ENCODE measurements around the gene SLC16A9.

Gene SLC16A9

DNA sequence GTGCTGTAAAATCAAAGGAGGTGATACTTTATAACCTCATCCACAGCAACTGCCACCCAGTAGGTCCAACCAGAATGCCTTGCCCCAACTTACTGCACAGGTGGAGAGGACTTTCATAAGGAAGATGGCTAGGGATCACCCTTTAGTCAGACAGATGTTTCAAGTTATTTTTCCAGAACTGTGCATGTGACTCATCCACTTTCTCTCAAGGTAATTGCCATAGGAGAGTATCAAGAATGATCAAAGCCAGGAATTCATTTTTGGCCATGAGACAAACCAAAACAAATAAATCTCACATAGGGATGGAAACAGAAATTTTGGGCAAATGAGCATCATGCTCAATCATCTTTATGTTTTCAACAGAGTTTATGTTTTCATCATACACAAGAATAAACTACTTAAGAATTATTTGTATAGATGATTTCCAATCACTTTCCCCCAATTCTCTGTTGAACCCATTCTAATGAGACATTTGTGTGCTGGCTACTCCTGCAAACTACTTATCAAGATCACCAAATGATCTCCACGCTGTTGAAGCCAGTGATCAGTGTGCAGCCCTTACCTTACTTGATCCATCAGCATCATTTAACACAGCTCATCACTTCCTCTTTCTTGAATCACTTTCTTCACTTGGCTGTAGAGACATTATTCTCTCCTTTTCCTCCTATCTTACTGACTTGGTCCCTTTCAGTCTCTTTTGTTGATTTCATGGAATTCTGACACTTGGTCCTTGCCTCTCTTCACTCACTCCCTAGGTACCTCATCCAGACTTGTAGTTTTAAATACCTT, 74.0 kb downstream of the SLC16A9 start:
- no peak overlapping the region for H3K27ac ChIP-seq (ENCODE audit: low read depth, low read length)
- no peak overlapping the region for H3K4me3 ChIP-seq (ENCODE audit: insufficient read depth, low read length, poor library complexity, severe bottlenecking)
- no peaks in the 10 kb centered on the region for H3K27me3 ChIP-seq (ENCODE audit: low read length)
- H4K20me1 ChIP-seq (ENCODE audit: low read depth, low read length) = no peaks in the 10 kb centered on the region
- TF ChIP-seq EZH2phosphoT487 (conservative IDR thresholded peaks at IDR 0.05; ENCODE audit: low read length) = no peak
- TF ChIP-seq CTCF (IDR thresholded peaks at IDR 0.05; ENCODE audit: insufficient read depth, low read length, poor library complexity, severe bottlenecking) = no peak
- H3K36me3 ChIP-seq (ENCODE audit: low read length) = no peaks in the 10 kb centered on the region
- no peaks in the 10 kb centered on the region for H3K9me3 ChIP-seq (ENCODE audit: insufficient read depth, low read length)
- H2AFZ ChIP-seq (ENCODE audit: low read depth, low read length, severe bottlenecking) = no peak overlapping the region
- H3K79me2 ChIP-seq (ENCODE audit: insufficient read depth, low read length) = no peaks in the 10 kb centered on the region
- H3K4me2 ChIP-seq (ENCODE audit: low read depth, low read length, poor library complexity, severe bottlenecking) = no peak overlapping the region
- H3F3A ChIP-seq (ENCODE audit: insufficient read depth) = no peaks in the 10 kb centered on the region
- H3K9ac ChIP-seq (ENCODE audit: low read length) = no peak overlapping the region
- no peaks in the 10 kb centered on the region for H3K9me2 ChIP-seq (replicated peaks; ENCODE audit: insufficient read depth, low read length)

DNA sequence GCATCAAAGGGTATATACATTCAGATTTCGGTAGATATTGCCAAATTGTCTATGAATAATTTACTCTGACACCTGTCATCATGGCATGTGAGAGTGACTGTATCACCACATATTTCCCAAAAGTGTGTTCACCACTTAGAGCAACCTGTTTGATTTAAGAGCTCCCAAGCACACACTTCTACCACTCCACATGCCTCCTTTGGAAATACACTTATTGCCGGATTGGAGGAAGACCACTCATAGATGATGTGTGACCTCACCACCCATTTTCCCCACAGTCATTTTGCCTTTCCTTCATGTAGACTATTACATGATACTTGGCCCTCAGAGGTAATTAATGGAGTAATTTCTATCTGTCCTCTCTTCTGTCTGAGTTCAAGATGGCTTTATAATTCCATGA, 75.5 kb downstream of the SLC16A9 start:
- TF ChIP-seq CTCF (IDR thresholded peaks at IDR 0.05; ENCODE audit: insufficient read depth, low read length, poor library complexity, severe bottlenecking) (no peak), EZH2phosphoT487 (conservative IDR thresholded peaks at IDR 0.05; ENCODE audit: low read length) (no peak)
- H3K27me3 ChIP-seq (ENCODE audit: low read length) = no peaks in the 10 kb centered on the region

GRCh38 chr10:59633063-59633462, 76.6 kb downstream of the SLC16A9 start:
- Histone ChIP-seq H3K9me2 (replicated peaks; ENCODE audit: insufficient read depth, low read length) (no peaks in the 10 kb centered on the region), H3K4me3 (ENCODE audit: insufficient read depth, low read length, poor library complexity, severe bottlenecking) (no peak overlapping the region), H3K79me2 (ENCODE audit: insufficient read depth, low read length) (no peaks in the 10 kb centered on the region), H3K9me3 (ENCODE audit: insufficient read depth, low read length) (no peaks in the 10 kb centered on the region), H3K4me2 (ENCODE audit: low read depth, low read length, poor library complexity, severe bottlenecking) (no peak overlapping the region), H3K9ac (ENCODE audit: low read length) (no peak overlapping the region), H3K27me3 (ENCODE audit: low read length) (no peaks in the 10 kb centered on the region), H3K27ac (ENCODE audit: low read depth, low read length) (no peak overlapping the region), H4K20me1 (ENCODE audit: low read depth, low read length) (no peaks in the 10 kb centered on the region), H3K36me3 (ENCODE audit: low read length) (no peaks in the 10 kb centered on the region), H3F3A (ENCODE audit: insufficient read depth) (no peaks in the 10 kb centered on the region), H2AFZ (ENCODE audit: low read depth, low read length, severe bottlenecking) (no peak overlapping the region)
- TF ChIP-seq EZH2phosphoT487 (conservative IDR thresholded peaks at IDR 0.05; ENCODE audit: low read length) (no peak), CTCF (IDR thresholded peaks at IDR 0.05; ENCODE audit: insufficient read depth, low read length, poor library complexity, severe bottlenecking) (no peak)

More for the DNA sequence above, 75.5 kb downstream of the SLC16A9 start:
- Histone ChIP-seq H3K9me3 (ENCODE audit: insufficient read depth, low read length) (no peaks in the 10 kb centered on the region), H3K9ac (ENCODE audit: low read length) (no peak overlapping the region), H3K4me2 (ENCODE audit: low read depth, low read length, poor library complexity, severe bottlenecking) (no peak overlapping the region), H3K4me3 (ENCODE audit: insufficient read depth, low read length, poor library complexity, severe bottlenecking) (no peak overlapping the region), H2AFZ (ENCODE audit: low read depth, low read length, severe bottlenecking) (no peak overlapping the region), H4K20me1 (ENCODE audit: low read depth, low read length) (no peaks in the 10 kb centered on the region), H3K36me3 (ENCODE audit: low read length) (no peaks in the 10 kb centered on the region), H3K79me2 (ENCODE audit: insufficient read depth, low read length) (no peaks in the 10 kb centered on the region), H3F3A (ENCODE audit: insufficient read depth) (no peaks in the 10 kb centered on the region), H3K9me2 (replicated peaks; ENCODE audit: insufficient read depth, low read length) (no peaks in the 10 kb centered on the region), H3K27ac (ENCODE audit: low read depth, low read length) (no peak overlapping the region)

Measured in SU-DHL-6 (cell line).